ENCODE results near the gene KIF13A. TPM values are rescaled to one million over a fixed set of nuclear protein-coding genes. Genes with fewer than 3 reads are reported as not detected.
"Not testable (repeated sequence)": the region's sequence is repeated elsewhere in the genome, so short reads cannot be mapped to it uniquely, and the experiment has no call there.

The KIF13A gene
- total RNA-seq, 2 donors from 2014 or later = 35.3 to 45.0 TPM

DNA sequence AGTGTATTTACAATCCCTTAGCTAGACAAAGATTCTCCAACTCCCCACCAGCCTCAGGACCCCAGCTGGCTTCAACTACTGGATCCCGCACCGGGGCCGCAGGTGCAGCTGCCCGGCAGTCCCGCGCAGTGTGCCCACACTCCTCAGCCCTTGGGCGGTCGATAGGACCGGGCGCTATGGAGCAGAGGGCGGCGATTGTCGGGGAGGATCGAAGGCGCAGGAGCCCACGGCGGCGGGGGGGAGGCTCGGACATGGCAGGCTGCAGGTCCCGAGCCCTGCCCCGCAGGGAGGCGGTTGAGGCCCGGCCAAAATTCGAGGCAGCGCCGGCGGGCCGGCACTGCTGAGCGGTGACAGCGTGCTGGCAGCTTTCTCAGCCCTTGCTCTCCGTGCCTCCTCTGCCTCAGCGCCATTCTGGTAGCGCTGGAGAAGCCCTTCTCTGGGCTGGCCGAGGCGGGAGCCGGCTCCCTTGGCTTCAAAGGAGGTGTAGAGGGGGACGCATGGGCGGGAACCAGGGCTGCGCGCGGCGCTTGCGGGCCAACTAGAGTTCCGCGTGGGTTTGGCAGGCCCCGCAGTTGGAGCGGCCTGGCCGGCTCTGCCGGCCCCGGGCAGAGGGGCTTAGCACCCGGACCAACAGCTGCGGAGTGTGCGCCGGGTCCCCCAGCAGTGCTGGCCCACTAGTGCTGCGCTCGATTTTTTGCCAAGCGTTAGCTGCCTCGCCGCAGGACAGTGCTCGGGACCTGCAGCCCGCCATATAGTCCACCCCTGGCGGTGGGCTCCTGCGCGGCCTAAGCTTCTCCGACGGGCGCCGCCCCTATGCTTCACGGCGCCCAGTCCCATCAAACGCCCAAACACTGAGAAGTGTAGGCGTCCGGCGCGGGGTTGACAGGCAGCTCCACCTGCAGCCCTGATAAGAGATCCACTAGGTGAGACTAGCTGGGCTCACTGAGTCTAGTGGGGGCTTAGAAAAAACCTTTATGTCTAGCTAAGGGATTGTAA is 32.4 kb upstream of the KIF13A start:
- TF ChIP-seq, protein P1, sequence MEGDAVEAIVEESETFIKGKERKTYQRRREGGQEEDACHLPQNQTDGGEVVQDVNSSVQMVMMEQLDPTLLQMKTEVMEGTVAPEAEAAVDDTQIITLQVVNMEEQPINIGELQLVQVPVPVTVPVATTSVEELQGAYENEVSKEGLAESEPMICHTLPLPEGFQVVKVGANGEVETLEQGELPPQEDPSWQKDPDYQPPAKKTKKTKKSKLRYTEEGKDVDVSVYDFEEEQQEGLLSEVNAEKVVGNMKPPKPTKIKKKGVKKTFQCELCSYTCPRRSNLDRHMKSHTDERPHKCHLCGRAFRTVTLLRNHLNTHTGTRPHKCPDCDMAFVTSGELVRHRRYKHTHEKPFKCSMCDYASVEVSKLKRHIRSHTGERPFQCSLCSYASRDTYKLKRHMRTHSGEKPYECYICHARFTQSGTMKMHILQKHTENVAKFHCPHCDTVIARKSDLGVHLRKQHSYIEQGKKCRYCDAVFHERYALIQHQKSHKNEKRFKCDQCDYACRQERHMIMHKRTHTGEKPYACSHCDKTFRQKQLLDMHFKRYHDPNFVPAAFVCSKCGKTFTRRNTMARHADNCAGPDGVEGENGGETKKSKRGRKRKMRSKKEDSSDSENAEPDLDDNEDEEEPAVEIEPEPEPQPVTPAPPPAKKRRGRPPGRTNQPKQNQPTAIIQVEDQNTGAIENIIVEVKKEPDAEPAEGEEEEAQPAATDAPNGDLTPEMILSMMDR (conservative IDR thresholded peaks at IDR 0.05) = no peak
- Mint-ChIP-seq H3K4me3 (no peak overlapping the region), H3K27me3 (ENCODE audit: insufficient read depth) (no peaks in the 10 kb centered on the region), H3K9me3 (peaks cover 19% of the 10 kb centered on the region), H3K27ac (no peak overlapping the region), H3K4me1 (peaks cover 15% of the 10 kb centered on the region), H3K36me3 (ENCODE audit: low read depth) (peaks cover 2% of the 10 kb centered on the region)
- Histone ChIP-seq H3K9ac (ENCODE audit: extremely low read depth, low read length, poor library complexity, severe bottlenecking) (no peak overlapping the region), H3K4me3 (ENCODE audit: low read length) (no peak overlapping the region), H3K27ac (ENCODE audit: low read depth, low read length) (no peak overlapping the region), H3K4me1 (ENCODE audit: control insufficient read depth, insufficient read depth, low read length) (peaks cover 8% of the 10 kb centered on the region), H3K9me3 (ENCODE audit: control insufficient read depth, low read length) (peaks cover 6% of the 10 kb centered on the region), H3K36me3 (ENCODE audit: control insufficient read depth, insufficient read depth, low read length) (no peaks in the 10 kb centered on the region), H3K27me3 (ENCODE audit: control insufficient read depth, insufficient read depth, low read length, poor library complexity, severe bottlenecking) (no peaks in the 10 kb centered on the region)
- DNase-seq = peak; percentile 48
- WGBS, 2 experiments (ENCODE audit: insufficient coverage in 1 of 2, insufficient read length in 1 of 2) = 97% methylated on average over 64 to 75 of the region's 75 CpGs

DNA sequence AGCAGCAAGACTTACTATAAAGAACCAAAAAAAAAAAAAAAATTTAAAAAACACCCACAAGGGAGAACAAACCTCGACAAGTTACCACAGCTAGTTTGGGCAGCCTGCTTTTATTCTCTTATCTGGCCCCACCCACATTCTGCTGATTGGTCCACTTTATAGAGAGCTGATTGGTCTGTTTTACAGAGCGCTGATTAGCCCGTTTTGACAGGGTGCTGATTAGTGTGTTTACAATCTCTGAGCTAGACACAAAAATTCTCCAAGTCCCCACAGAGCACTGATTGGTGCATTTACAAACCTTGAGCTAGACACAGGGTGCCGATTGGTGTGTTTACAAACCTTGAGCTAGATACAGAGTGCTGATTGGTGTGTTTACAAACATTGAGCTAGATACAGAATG is 31.7 kb upstream of the KIF13A start:
- H3K27ac ChIP-seq (ENCODE audit: low read depth, low read length); H3K27ac Mint-ChIP-seq; H3K9me3 ChIP-seq (ENCODE audit: control insufficient read depth, low read length); H3K36me3 Mint-ChIP-seq (ENCODE audit: low read depth); H3K4me1 ChIP-seq (ENCODE audit: control insufficient read depth, insufficient read depth, low read length); H3K36me3 ChIP-seq (ENCODE audit: control insufficient read depth, insufficient read depth, low read length); H3K4me3 ChIP-seq (ENCODE audit: low read length); H3K9ac ChIP-seq (ENCODE audit: extremely low read depth, low read length, poor library complexity, severe bottlenecking); H3K27me3 ChIP-seq (ENCODE audit: control insufficient read depth, insufficient read depth, low read length, poor library complexity, severe bottlenecking); H3K4me3 Mint-ChIP-seq; H3K27me3 Mint-ChIP-seq (ENCODE audit: insufficient read depth): not testable (repeated sequence)
- 72 to 96% methylated on average over 2 to 4 of the region's 4 CpGs for WGBS, 2 experiments (ENCODE audit: insufficient coverage in 1 of 2, insufficient read length in 1 of 2)
- peak; percentile 30 for DNase-seq
- Mint-ChIP-seq H3K4me1 (peaks cover 15% of the 10 kb centered on the region), H3K9me3 (peaks cover 19% of the 10 kb centered on the region)

DNA sequence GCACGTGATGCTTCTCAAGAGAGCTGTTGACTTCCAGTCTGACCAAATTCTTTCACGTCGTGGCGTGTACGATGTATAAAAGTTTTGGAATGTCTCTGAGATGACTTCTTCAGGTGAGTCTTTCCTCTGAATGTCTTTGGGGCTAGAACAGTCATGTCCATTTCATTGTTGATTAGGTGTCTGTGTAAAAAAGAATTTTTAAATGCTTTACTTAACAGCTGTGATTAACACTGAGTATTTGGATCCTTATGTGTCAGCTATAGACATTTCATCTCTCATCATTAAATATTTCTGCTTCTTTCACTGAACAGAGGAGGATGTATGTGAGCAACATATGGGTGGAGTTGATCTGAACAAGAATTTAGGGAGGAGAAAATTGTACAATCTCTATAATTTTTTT is 29.3 kb upstream of the KIF13A start:
- Mint-ChIP-seq H3K27me3 (ENCODE audit: insufficient read depth) (no peaks in the 10 kb centered on the region), H3K4me3 (no peak overlapping the region), H3K9me3 (peaks cover 19% of the 10 kb centered on the region), H3K4me1 (no peaks in the 10 kb centered on the region), H3K36me3 (ENCODE audit: low read depth) (peaks cover 2% of the 10 kb centered on the region), H3K27ac (no peak overlapping the region)
- TF ChIP-seq, protein P1 (conservative IDR thresholded peaks at IDR 0.05) = no peak
- peak; percentile 24 for DNase-seq
- Histone ChIP-seq H3K36me3 (ENCODE audit: control insufficient read depth, insufficient read depth, low read length) (no peaks in the 10 kb centered on the region), H3K27me3 (ENCODE audit: control insufficient read depth, insufficient read depth, low read length, poor library complexity, severe bottlenecking) (no peaks in the 10 kb centered on the region), H3K9me3 (ENCODE audit: control insufficient read depth, low read length) (peaks cover 2% of the 10 kb centered on the region), H3K4me1 (ENCODE audit: control insufficient read depth, insufficient read depth, low read length) (no peaks in the 10 kb centered on the region), H3K27ac (ENCODE audit: low read depth, low read length) (no peak overlapping the region), H3K9ac (ENCODE audit: extremely low read depth, low read length, poor library complexity, severe bottlenecking) (no peak overlapping the region), H3K4me3 (ENCODE audit: low read length) (no peak overlapping the region)
- WGBS, 2 experiments (ENCODE audit: insufficient coverage in 1 of 2, insufficient read length in 1 of 2) = 91 to 94% methylated on average over 4 to 5 of the region's 5 CpGs

Data from endodermal cell (in vitro differentiated cells).